ENCODE data around the gene USP48.

The USP48 gene

DNA sequence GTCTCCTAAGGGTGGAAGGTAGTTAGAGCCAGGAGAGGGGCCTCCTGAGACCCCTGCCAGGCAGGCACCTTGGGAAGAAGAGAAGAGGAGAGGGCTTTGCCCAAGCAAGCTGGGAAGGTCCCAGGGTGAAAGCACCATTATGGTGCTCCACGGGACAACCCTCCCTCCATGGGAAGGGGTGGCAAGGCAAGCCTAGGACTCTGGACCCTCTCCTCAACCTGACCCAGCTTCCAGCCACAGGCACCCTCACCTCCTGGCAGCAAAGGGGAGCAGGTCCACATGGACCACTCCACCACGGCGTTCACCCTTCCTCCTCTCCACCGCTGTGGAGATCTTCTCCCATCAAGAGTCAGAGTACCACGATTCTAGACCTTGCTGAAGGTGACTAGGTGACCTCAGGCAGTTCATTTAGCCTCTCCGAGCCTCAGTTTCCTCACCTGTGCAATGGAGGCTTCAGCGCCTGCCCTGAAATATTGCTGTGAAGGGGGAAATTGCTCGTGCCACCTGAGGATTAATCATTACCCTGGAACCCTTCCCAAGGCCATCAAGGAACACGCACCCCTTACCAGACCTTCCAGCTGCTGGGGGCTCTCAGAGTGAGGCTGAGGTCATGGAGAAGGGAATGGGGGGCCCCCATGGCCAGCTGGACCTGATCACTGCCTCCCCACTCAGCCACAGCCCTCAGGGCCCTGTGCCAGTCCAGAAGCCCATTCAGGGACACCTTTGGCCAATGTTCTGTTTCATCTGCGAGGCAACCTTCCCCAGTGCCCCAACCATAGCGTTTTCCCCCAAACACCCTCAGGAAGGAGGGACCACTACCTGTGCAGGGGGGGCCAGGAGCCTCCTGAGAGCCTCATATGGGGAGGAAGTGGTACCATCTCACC lies 115.4 kb downstream of the USP48 start:
- no peak for DNase-seq (ENCODE audit: low read depth)

- DNase-seq (ENCODE audit: low read depth) = no peak
Observed at GRCh38 chr1:21666576-21667320, 116.2 kb downstream of the USP48 start.

- DNase-seq (ENCODE audit: low read depth) = no peak
Observed at GRCh38 chr1:21665711-21666575, 117.0 kb downstream of the USP48 start.

DNA sequence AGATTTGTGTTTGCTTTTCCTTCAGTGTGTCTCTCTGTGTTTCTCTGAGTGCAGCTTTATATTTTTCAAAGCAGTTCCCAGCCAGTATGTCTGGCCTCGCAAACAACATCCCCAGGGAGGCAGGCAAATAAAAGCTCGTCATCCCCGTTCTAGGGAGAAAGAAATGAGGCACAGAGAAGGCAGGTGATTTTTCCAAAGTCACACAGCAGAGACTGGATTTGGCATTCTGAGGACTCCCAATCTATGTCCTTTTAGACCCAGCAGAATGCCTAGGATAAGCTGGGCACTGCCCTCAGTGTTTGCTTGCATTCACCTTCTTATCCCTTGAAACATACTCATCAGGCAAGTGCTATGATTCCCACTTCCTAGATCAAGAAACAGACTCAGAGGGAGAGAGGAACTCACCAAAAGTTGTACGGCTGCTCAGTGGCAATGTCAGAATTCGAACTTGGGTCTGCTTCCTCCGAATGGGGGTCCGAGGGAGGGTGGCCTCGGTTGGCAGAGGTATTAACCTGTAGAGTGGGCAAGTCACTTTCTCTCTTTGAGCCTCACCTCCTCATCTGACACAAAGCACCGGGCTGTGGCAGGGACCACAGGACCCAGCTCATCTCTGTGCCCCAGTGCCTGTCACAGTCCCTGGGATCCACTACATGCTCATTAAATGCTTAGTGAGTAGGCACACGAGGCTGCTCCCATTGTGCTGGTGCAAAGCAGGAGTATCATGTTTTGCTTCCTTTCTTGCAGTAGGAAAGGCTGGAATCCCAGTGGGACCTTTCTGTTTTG lies 118.0 kb downstream of the USP48 start:
- no peak for DNase-seq (ENCODE audit: low read depth)

- DNase-seq (ENCODE audit: low read depth) = no peak
Observed at GRCh38 chr1:21663951-21664805, 118.8 kb downstream of the USP48 start.

DNA sequence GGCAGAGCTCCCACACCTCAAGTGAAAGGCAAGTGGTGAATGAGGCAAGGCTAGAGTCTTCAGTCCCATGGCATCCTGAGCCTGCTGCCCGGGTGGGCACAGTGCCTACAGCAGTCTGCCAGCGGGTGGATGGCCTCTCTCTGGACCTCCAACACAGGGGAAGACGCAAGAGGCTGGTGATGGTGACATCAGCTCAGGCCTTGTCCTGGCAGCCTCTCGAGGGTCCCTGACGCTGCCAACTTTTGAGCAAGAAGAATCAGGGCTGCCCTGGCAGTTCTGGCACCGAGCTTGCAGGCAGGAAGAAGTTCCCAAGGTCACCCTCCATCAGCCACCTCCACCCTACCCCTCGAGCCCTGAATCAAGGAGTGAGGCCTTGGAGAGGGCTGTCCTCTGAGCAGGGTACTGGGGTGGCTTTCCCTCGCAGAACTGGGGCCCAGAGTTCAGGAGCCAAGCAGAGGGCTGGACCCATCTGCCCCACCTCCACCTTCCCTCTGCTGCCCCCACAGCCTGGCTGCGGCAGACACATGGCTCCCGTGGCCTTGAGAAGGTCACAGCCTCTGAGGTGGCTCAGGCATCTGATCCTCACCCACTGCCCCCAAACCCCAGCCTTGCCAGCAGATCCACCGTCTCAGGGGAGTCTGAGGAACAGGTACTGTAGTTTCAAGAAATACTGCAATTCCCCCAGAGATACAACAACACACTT lies 119.5 kb downstream of the USP48 start:
- no peak for DNase-seq (ENCODE audit: low read depth)

GRCh38 chr1:21662426-21663247 lies 120.3 kb downstream of the USP48 start:
- no peak for DNase-seq (ENCODE audit: low read depth)

- DNase-seq (ENCODE audit: low read depth) = no peak
Observed at GRCh38 chr1:21661886-21662285, 121.1 kb downstream of the USP48 start.

- DNase-seq (ENCODE audit: low read depth) = no peak
Observed at GRCh38 chr1:21659924-21660326, 123.0 kb downstream of the USP48 start.

GRCh38 chr1:21659099-21659923 lies 123.6 kb downstream of the USP48 start:
- peak; percentile 61 for DNase-seq (ENCODE audit: low read depth)

DNA sequence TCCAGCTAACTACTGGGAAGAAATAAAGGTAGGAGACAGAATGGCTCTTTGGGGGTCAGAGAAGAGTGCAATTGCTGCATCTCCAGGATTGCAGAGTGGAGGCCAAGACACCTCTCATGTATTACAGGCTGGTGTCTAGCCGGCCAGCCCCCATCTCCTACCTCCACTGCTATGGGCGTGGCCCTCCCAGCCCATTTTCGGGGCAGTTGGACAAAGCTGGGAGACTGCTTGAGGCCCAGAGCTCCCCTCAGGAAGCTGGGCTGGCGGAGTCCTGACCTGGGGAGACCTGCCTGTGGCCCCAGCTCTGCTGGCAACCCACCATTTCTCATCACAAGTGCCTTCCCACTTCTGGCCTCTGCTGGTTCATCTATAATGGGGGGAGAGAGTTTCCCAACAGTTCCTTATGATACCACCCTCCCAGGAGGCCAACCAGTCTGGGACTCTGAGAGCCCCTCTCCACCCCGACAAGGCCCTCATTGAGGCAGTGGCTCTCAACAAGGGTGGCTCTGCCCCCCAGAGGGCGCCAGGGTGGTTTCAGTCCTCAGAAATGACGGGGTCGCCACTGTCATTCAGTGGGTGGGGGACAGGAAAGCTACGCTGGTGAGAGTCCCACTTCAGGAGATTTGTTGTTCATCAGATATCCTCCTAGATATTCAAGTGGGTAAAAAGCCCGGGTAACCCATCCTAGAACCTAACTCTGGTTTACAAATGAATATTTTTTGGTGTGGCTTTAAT lies 125.3 kb downstream of the USP48 start:
- no peak for DNase-seq (ENCODE audit: low read depth)

GRCh38 chr1:21655748-21656147 lies 127.2 kb downstream of the USP48 start:
- no peak for DNase-seq (ENCODE audit: low read depth)

DNA sequence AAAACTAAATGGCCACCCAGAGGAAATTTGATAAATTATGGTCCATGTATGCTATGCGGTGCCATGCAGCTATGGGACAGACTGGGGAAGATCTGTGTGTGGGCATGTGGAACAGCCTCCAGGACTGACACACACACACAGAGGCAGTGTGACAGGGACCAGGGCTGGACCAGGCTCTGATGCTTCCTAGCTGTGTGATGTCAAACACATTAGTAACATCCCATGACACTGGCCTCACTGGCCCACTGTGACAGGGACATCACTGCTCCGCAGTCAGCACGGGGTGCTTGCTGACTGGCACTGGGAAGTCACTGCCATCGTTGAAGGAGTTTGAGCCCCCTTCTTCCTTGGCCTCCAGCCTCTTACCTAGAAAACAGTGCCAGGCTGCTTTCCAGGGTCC lies 127.7 kb downstream of the USP48 start:
- DNase-seq (ENCODE audit: low read depth) = no peak

DNA sequence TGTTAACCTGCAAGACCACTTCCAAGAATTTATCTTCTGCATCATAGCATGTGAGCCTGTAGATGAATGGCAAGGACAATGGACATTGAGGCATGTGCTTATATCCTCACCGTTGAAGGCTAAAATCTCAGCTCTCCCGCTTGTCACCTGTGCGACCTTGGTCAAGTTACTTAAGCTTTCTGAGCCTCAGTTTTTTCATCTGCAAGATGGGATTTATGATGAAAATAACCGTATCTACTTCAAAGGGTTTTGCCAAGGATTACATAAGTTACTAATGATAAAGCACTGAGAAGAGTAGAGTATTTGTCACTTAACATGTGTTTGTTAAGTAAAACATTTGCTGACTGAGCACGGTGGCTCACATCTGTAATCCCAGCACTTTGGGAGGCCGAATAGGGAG lies 128.7 kb downstream of the USP48 start:
- no peak for DNase-seq (ENCODE audit: low read depth)

DNA sequence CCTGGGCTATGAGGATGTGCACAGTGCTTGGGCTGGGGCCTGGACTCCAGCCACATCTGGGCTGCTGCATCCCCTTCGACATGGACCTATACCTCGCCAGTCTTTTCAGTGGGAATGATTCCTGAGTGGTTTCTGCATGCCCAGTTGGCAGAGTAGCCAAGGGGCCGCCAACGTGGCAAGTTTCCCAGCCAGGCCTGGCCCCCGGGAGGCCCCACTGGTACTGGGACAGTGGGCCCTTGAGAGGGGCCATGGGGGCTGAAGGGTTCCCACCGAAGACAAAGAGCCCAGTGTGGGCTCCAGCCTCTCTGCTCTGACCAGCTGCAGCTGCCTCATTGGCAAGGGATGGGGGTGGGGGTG lies 129.2 kb downstream of the USP48 start:
- DNase-seq (ENCODE audit: low read depth) = no peak

DNA sequence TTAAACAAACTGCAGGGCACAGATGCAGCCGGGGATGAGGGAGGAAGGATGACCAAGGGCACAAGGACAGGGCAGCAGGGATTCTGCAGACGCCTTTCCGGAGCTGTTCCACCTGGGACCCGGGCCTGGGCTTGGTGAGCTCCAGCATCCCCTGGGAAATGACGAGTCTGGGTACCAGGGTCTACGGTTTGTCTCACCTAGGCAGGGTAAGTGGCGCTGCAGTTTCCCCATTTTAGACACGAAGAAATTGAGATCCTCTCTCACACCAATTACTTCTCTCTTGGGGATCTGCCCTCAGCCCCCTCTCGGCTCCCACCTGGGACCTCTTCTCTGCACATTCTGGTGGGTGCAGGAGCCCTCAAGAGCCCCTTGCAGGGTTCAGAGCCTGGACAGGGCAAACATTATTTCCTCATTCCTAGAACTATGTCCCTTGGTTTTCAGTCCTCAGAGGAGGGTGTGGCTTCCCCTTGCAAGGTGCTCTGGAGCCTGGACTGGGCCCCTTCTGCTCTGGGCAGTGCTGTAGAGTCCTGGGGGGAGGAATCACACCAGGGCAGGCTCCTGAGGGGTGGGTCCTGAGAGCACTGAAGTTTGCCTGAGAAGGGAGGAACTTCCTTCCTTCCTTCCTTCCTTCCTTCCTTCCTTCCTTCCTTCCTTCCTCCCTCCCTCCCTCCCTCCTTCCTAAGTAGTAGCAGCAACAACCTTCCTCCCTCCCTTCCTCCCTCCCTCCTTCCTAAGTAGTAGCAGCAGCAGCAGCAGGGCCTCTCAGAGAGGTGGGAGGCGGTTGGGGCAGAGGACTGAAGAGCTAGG lies 129.8 kb downstream of the USP48 start:
- no peak for DNase-seq (ENCODE audit: low read depth)

Measured in activated T-cell treated with anti-CD3 and anti-CD28 coated beads for 1 hour (primary cell).